Osteocyte (in vitro differentiated cells): ENCODE results near the gene CFTR. TPM values are rescaled to one million over a fixed set of nuclear protein-coding genes. Genes with fewer than 3 reads are reported as not detected.
A peak's percentile ranks its signal among the peaks of the same experiment; 100 is the strongest.

ENCODE experiments used
- DNase-seq: peaks from one replicate; pipeline ENCODE4 v3.0.0; 2021; ENCODE audit warnings: mixed read lengths; ENCODE audit not compliant: unreplicated experiment; ENCODE audit errors: extremely low spot score
- H3K27ac Mint-ChIP-seq: one replicate; pipeline ENCODE4 v1.8.0; 2021; ENCODE audit warnings: mild to moderate bottlenecking, mixed read lengths; ENCODE audit not compliant: unreplicated experiment
- H3K27me3 Mint-ChIP-seq: one replicate; pipeline ENCODE4 v1.8.0; 2021; ENCODE audit warnings: mixed read lengths; ENCODE audit not compliant: unreplicated experiment
- H3K36me3 Mint-ChIP-seq: one replicate; pipeline ENCODE4 v1.8.0; 2021; ENCODE audit warnings: mixed read lengths; ENCODE audit not compliant: unreplicated experiment
- H3K4me1 Mint-ChIP-seq: one replicate; pipeline ENCODE4 v1.8.0; 2021; ENCODE audit warnings: mixed read lengths; ENCODE audit not compliant: unreplicated experiment
- H3K4me3 Mint-ChIP-seq: one replicate; pipeline ENCODE4 v1.8.0; 2021; ENCODE audit warnings: mild to moderate bottlenecking, moderate library complexity, mixed read lengths; ENCODE audit not compliant: unreplicated experiment
- H3K9me3 Mint-ChIP-seq: one replicate; pipeline ENCODE4 v1.8.0; 2021; ENCODE audit warnings: mixed read lengths; ENCODE audit not compliant: unreplicated experiment
- CTCF ChIP-seq: fragments of 200-600 bp; sonication (generic); IDR thresholded peaks from 2 replicates; pipeline ENCODE4 v1.5.0; 2021; ENCODE audit warnings: antibody characterized with exemption, mild to moderate bottlenecking, moderate library complexity
- total RNA-seq: library from RNA; stranded (reverse); gene quantifications from 2 replicates; pipeline ENCODE4 v1.2.1, GENCODE V29; 2021

The CFTR gene
- total RNA-seq, 1 donor from 2014 or later, result not detected

- H3K27ac Mint-ChIP-seq, result no peak overlapping the region
- H3K36me3 Mint-ChIP-seq, result no peaks in the 10 kb centered on the region
- no peaks in the 10 kb centered on the region for H3K9me3 Mint-ChIP-seq
- H3K27me3 Mint-ChIP-seq, result peaks cover 24% of the 10 kb centered on the region
- no peak for DNase-seq
- TF ChIP-seq CTCF, result no peak
- H3K4me3 Mint-ChIP-seq, result no peak overlapping the region
- no peaks in the 10 kb centered on the region for H3K4me1 Mint-ChIP-seq
These were observed 7.5 kb upstream of the CFTR start for GRCh38 chr7:117472335-117472734.

- no peak for TF ChIP-seq CTCF
- DNase-seq, result no peak
- no peak overlapping the region for H3K27ac Mint-ChIP-seq
- no peak overlapping the region for H3K4me3 Mint-ChIP-seq
- H3K36me3 Mint-ChIP-seq, result no peaks in the 10 kb centered on the region
- H3K9me3 Mint-ChIP-seq, result no peaks in the 10 kb centered on the region
- peaks cover 53% of the 10 kb centered on the region for H3K27me3 Mint-ChIP-seq
- peaks cover 11% of the 10 kb centered on the region for H3K4me1 Mint-ChIP-seq
These were observed 3.1 kb upstream of the CFTR start for GRCh38 chr7:117476557-117477215.

GRCh38 chr7:117478836-117479224 lies 995 bp upstream of the CFTR start:
- no peak for DNase-seq
- peaks cover 11% of the 10 kb centered on the region for H3K4me1 Mint-ChIP-seq
- H3K27ac Mint-ChIP-seq, result no peak overlapping the region
- TF ChIP-seq CTCF, result no peak
- H3K27me3 Mint-ChIP-seq, result peaks cover 56% of the 10 kb centered on the region
- H3K4me3 Mint-ChIP-seq, result no peak overlapping the region
- H3K36me3 Mint-ChIP-seq, result no peaks in the 10 kb centered on the region
- H3K9me3 Mint-ChIP-seq, result no peaks in the 10 kb centered on the region

GRCh38 chr7:117480055-117480362 lies 184 bp downstream of the CFTR start:
- Mint-ChIP-seq H3K4me1 (peaks cover 11% of the 10 kb centered on the region), H3K36me3 (no peaks in the 10 kb centered on the region), H3K27me3 (peaks cover 56% of the 10 kb centered on the region), H3K27ac (no peak overlapping the region), H3K9me3 (no peaks in the 10 kb centered on the region), H3K4me3 (peak overlapping the region; percentile 53)
- no peak for TF ChIP-seq CTCF
- DNase-seq, result no peak

GRCh38 chr7:117480978-117481377 lies 1.2 kb downstream of the CFTR start:
- TF ChIP-seq CTCF, result no peak
- no peaks in the 10 kb centered on the region for H3K9me3 Mint-ChIP-seq
- DNase-seq, result no peak
- no peak overlapping the region for H3K27ac Mint-ChIP-seq
- H3K4me1 Mint-ChIP-seq, result peaks cover 11% of the 10 kb centered on the region
- H3K27me3 Mint-ChIP-seq, result peaks cover 59% of the 10 kb centered on the region
- no peaks in the 10 kb centered on the region for H3K36me3 Mint-ChIP-seq
- H3K4me3 Mint-ChIP-seq, result no peak overlapping the region
